Chondrocyte (in vitro differentiated cells): ENCODE data around the gene TRIM63. TPM values are rescaled to one million over a fixed set of nuclear protein-coding genes. Genes with fewer than 3 reads are reported as not detected.

ENCODE experiments used
- DNase-seq: peaks from one replicate; pipeline ENCODE4 v3.0.0; 2021; ENCODE audit warnings: mixed read lengths, low spot score
- H3K27ac Mint-ChIP-seq: one replicate; pipeline ENCODE4 v1.8.0; 2021; ENCODE audit warnings: mild to moderate bottlenecking, moderate library complexity, mixed read lengths; ENCODE audit not compliant: unreplicated experiment
- H3K27me3 Mint-ChIP-seq: 2 replicates; pipeline ENCODE4 v1.8.0; 2021; ENCODE audit warnings: low read depth, mixed read lengths
- H3K36me3 Mint-ChIP-seq: 2 replicates; pipeline ENCODE4 v1.8.0; 2021; ENCODE audit warnings: low read depth, mixed read lengths
- H3K4me1 Mint-ChIP-seq: 2 replicates; pipeline ENCODE4 v1.8.0; 2021; ENCODE audit warnings: low read depth, mild to moderate bottlenecking, mixed read lengths
- H3K4me3 Mint-ChIP-seq: one replicate; pipeline ENCODE4 v1.8.0; 2021; ENCODE audit warnings: mild to moderate bottlenecking, moderate library complexity, mixed read lengths; ENCODE audit not compliant: unreplicated experiment
- H3K9me3 Mint-ChIP-seq: 2 replicates; pipeline ENCODE4 v1.8.0; 2021; ENCODE audit warnings: low read depth, mixed read lengths
- total RNA-seq: library from RNA; stranded (reverse); gene quantifications from 3 replicates; pipeline ENCODE4 v1.2.1, GENCODE V29; 2021
- TF ChIP-seq, protein P1 (sequence below): fragments of 200-600 bp; sonication (generic); IDR thresholded peaks from 2 replicates; pipeline ENCODE4 v1.5.0; 2021; ENCODE audit warnings: antibody characterized with exemption, mild to moderate bottlenecking, moderate library complexity

The TRIM63 gene
- total RNA-seq, 1 donor from 2014 or later, result 0.70 TPM

DNA sequence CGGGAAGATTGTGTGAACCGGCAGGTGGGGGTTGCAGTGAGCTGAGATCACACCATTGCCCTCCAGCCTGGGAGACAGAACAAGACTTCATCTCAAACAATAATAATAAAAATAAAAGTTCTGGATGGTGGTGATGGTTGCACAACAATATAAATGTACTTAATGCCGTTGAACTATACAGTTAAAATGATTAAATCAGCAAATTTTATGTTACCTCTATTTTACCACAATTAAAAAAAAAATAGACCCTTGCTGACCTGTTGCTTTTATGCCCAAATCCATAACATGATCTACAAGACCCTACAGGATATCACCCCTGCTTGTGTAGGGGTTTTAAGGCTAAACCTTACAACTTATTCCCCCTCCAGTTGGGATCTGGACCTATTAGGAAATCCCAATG is 32.4 kb upstream of the TRIM63 start:
- TF ChIP-seq, protein P1, sequence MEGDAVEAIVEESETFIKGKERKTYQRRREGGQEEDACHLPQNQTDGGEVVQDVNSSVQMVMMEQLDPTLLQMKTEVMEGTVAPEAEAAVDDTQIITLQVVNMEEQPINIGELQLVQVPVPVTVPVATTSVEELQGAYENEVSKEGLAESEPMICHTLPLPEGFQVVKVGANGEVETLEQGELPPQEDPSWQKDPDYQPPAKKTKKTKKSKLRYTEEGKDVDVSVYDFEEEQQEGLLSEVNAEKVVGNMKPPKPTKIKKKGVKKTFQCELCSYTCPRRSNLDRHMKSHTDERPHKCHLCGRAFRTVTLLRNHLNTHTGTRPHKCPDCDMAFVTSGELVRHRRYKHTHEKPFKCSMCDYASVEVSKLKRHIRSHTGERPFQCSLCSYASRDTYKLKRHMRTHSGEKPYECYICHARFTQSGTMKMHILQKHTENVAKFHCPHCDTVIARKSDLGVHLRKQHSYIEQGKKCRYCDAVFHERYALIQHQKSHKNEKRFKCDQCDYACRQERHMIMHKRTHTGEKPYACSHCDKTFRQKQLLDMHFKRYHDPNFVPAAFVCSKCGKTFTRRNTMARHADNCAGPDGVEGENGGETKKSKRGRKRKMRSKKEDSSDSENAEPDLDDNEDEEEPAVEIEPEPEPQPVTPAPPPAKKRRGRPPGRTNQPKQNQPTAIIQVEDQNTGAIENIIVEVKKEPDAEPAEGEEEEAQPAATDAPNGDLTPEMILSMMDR, result no peak
- Mint-ChIP-seq H3K9me3 (no peaks in the 10 kb centered on the region), H3K27ac (no peak overlapping the region)

DNA sequence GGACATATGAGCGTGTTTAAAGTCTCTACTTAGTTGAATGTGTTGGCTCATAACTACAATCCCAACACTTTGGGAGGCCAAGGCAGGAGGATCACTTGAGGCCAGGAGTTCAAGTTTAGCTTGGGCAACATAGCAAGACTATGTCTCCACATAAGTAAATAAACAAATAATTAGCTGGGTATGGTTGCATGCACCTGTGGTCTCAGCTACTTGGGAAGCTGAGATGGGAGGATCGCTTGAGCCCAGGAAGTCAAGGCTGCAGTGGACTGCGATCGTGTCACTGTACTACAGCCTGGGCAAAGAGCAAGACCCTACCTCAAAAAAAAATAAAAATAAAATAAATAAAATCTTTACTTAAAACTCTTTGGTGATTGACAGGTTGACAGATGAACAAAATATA is 31.2 kb upstream of the TRIM63 start:
- H3K27ac Mint-ChIP-seq, result no peak overlapping the region
- H3K4me3 Mint-ChIP-seq, result no peak overlapping the region
- no peaks in the 10 kb centered on the region for H3K27me3 Mint-ChIP-seq
- TF ChIP-seq, protein P1, result no peak
- H3K9me3 Mint-ChIP-seq, result no peaks in the 10 kb centered on the region
- H3K36me3 Mint-ChIP-seq, result no peaks in the 10 kb centered on the region
- no peak for DNase-seq
- peaks cover 28% of the 10 kb centered on the region for H3K4me1 Mint-ChIP-seq

More for the DNA sequence above, 32.4 kb upstream of the TRIM63 start:
- H3K36me3 Mint-ChIP-seq, result no peaks in the 10 kb centered on the region
- H3K4me1 Mint-ChIP-seq, result peaks cover 24% of the 10 kb centered on the region
- no peak for DNase-seq
- no peak overlapping the region for H3K4me3 Mint-ChIP-seq
- H3K27me3 Mint-ChIP-seq, result no peaks in the 10 kb centered on the region

DNA sequence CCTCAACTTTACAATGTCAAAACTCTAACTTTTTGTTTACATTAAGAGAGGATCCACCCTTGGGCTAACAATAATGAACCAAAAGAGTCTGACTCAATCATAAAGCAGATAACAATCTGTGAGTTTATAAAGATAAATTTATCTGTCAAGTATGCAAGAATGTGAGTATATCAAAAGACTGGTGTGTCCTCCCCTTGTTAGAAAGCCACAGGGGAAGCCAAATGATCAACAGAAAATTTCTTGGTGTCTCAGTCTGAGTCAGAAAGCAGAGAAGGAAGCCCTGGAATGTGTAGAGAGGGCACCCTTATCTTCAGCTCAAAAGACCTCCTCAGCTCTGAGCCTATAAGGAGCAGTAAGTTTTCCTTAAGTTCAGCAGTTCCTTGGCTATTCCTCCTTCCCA is 30.3 kb upstream of the TRIM63 start:
- no peak for DNase-seq
- Mint-ChIP-seq H3K4me1 (peaks cover 27% of the 10 kb centered on the region), H3K4me3 (no peak overlapping the region), H3K27me3 (peaks cover 3% of the 10 kb centered on the region), H3K36me3 (no peaks in the 10 kb centered on the region), H3K9me3 (no peaks in the 10 kb centered on the region), H3K27ac (peak overlapping the region; percentile 14)
- TF ChIP-seq, protein P1, result no peak

DNA sequence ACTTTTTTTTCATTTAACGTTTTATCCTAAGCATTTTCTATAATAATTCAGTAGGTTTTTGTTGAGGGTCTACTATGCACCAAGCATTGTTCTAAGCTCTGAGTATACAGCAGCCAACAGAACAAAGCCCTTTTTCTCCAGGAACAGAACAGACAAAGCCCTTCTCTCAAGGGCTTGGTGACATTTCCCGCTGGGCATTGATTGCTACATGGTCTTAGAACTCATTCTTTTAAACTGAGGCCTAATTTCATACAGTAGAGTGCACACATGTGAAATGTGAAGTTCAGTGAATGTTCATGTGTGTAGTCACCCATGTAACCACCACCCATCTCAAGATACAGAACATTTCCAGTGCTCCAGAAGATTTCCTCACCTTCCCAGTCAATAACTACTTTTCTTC is 29.0 kb upstream of the TRIM63 start:
- Mint-ChIP-seq H3K4me3 (no peak overlapping the region), H3K4me1 (peaks cover 16% of the 10 kb centered on the region), H3K9me3 (no peaks in the 10 kb centered on the region), H3K27ac (no peak overlapping the region), H3K27me3 (peaks cover 8% of the 10 kb centered on the region), H3K36me3 (no peaks in the 10 kb centered on the region)
- TF ChIP-seq, protein P1, result no peak
- DNase-seq, result no peak

DNA sequence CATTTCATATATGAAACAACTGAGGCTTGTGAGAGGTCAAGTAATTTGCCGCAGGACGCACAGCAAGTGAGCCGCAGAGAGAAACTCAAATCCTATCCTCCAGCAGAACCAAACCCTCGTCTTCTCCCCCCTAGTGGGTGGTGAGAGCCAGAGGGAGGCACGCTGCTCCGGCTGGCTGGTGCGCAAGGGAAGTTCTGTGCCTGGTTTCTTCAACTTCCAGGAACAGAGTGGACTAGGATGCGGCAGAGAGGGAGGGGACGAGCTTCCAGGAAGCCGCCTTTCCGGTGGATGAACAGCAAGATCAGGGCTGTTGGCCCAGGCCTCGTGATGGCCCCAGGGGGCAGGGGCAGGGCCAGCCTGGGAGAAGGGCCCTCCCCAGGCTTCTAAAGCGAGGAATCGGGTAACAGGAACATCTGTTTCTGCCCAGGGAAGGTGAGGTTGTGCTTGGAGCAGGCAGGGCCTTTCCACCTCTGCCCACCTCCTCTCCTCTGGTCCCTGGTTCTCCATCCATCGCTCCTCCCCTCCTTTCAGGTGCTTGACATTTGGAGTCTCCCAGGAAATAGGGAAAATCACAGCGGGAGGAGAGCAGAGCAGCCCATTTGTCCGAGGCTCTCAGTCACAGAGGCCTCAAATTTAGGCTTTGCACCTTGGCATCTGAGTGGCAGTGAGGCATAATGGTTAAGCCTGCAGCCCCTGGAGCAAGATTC is 27.4 kb upstream of the TRIM63 start:
- Mint-ChIP-seq H3K36me3 (no peaks in the 10 kb centered on the region), H3K4me3 (no peak overlapping the region), H3K27ac (no peak overlapping the region), H3K9me3 (no peaks in the 10 kb centered on the region), H3K4me1 (peaks cover 16% of the 10 kb centered on the region), H3K27me3 (peaks cover 8% of the 10 kb centered on the region)
- TF ChIP-seq, protein P1, result peak; percentile 37
- no peak for DNase-seq
